ENCODE data around the gene TAF3. TPM values are rescaled to one million over a fixed set of nuclear protein-coding genes. Genes with fewer than 3 reads are reported as not detected.

The TAF3 gene
- total and polyA plus RNA-seq, 4 donors, result 3.4 to 7.0 (median 5.0) TPM

- H3K27me3 ChIP-seq (ENCODE audit: control insufficient read depth in 3 of 3, insufficient read depth in 3 of 3, low read length in 2 of 3), result no peaks in the 10 kb centered on the region
- no peaks in the 10 kb centered on the region for H3K36me3 ChIP-seq (ENCODE audit: control insufficient read depth in 4 of 4, insufficient read depth in 4 of 4, low read length in 4 of 4)
- no peak for ATAC-seq (ENCODE audit: insufficient read depth, low FRiP score)
- H3K9ac ChIP-seq (ENCODE audit: insufficient read depth in 1 of 2, low read length in 2 of 2), result peak overlapping the region in 1 of 2 donors; percentile 72
- H3K4me3 ChIP-seq, result no peak overlapping the region
- TF ChIP-seq CTCF (IDR thresholded peaks at IDR 0.05; ENCODE audit: control extremely low read depth, extremely low read depth), result peak; percentile 40
- H3K4me1 ChIP-seq (ENCODE audit: control insufficient read depth in 5 of 5, insufficient read depth in 5 of 5, low read length in 5 of 5), result no peaks in the 10 kb centered on the region
- peaks cover 0 to 2% (median 0%) of the 10 kb centered on the region in 4 donors for H3K9me3 ChIP-seq (ENCODE audit: control insufficient read depth in 4 of 4, insufficient read depth in 3 of 4, low read length in 3 of 4)
- no peak overlapping the region for H3K27ac ChIP-seq (ENCODE audit: low read depth in 1 of 2, low read length in 1 of 2)
- DNase-seq, result peak in 2 of 3 donors; percentile 48 to 60
- 11 to 15% methylated on average over 5 of the region's 5 CpGs for WGBS, 2 donors
These were observed 53.7 kb downstream of the TAF3 start for GRCh38 chr10:7872041-7872442.

- H3K27me3 ChIP-seq (ENCODE audit: control insufficient read depth in 3 of 3, insufficient read depth in 3 of 3, low read length in 2 of 3), result no peaks in the 10 kb centered on the region
- no peak overlapping the region for H3K4me3 ChIP-seq
- TF ChIP-seq CTCF (IDR thresholded peaks at IDR 0.05; ENCODE audit: control extremely low read depth, extremely low read depth), result no peak
- ATAC-seq (ENCODE audit: insufficient read depth, low FRiP score) (no peak), DNase-seq (no peak)
- H3K9ac ChIP-seq (ENCODE audit: insufficient read depth in 1 of 2, low read length in 2 of 2), result no peak overlapping the region
- H3K27ac ChIP-seq (ENCODE audit: low read depth in 1 of 2, low read length in 1 of 2), result no peak overlapping the region
- H3K4me1 ChIP-seq (ENCODE audit: control insufficient read depth in 5 of 5, insufficient read depth in 5 of 5, low read length in 5 of 5), result no peaks in the 10 kb centered on the region
- 80 to 87% methylated on average over 2 of the region's 2 CpGs for WGBS, 2 donors
- peaks cover 0 to 1% (median 0%) of the 10 kb centered on the region in 4 donors for H3K36me3 ChIP-seq (ENCODE audit: control insufficient read depth in 4 of 4, insufficient read depth in 4 of 4, low read length in 4 of 4)
- no peaks in the 10 kb centered on the region for H3K9me3 ChIP-seq (ENCODE audit: control insufficient read depth in 4 of 4, insufficient read depth in 3 of 4, low read length in 3 of 4)
These were observed 56.6 kb downstream of the TAF3 start for GRCh38 chr10:7874864-7875263.

GRCh38 chr10:7876541-7877127 is 58.3 kb downstream of the TAF3 start:
- no peak for ATAC-seq (ENCODE audit: insufficient read depth, low FRiP score)
- H3K4me3 ChIP-seq, result no peak overlapping the region
- no peaks in the 10 kb centered on the region for H3K27me3 ChIP-seq (ENCODE audit: control insufficient read depth in 3 of 3, insufficient read depth in 3 of 3, low read length in 2 of 3)
- 76 to 91% methylated on average over 4 of the region's 4 CpGs for WGBS, 2 donors
- peaks cover 0 to 1% (median 0%) of the 10 kb centered on the region in 4 donors for H3K36me3 ChIP-seq (ENCODE audit: control insufficient read depth in 4 of 4, insufficient read depth in 4 of 4, low read length in 4 of 4)
- DNase-seq, result no peak
- no peak overlapping the region for H3K27ac ChIP-seq (ENCODE audit: low read depth in 1 of 2, low read length in 1 of 2)
- H3K9me3 ChIP-seq (ENCODE audit: control insufficient read depth in 4 of 4, insufficient read depth in 3 of 4, low read length in 3 of 4), result no peaks in the 10 kb centered on the region
- no peaks in the 10 kb centered on the region for H3K4me1 ChIP-seq (ENCODE audit: control insufficient read depth in 5 of 5, insufficient read depth in 5 of 5, low read length in 5 of 5)
- no peak for TF ChIP-seq CTCF (IDR thresholded peaks at IDR 0.05; ENCODE audit: control extremely low read depth, extremely low read depth)
- no peak overlapping the region for H3K9ac ChIP-seq (ENCODE audit: insufficient read depth in 1 of 2, low read length in 2 of 2)

- whole genome bisulfite sequencing, 2 donors, result 86 to 94% methylated on average over 3 of the region's 3 CpGs
- Histone ChIP-seq H3K4me3 (no peak overlapping the region), H3K9ac (ENCODE audit: insufficient read depth in 1 of 2, low read length in 2 of 2) (no peak overlapping the region), H3K36me3 (ENCODE audit: control insufficient read depth in 4 of 4, insufficient read depth in 4 of 4, low read length in 4 of 4) (peaks cover 0 to 1% (median 0%) of the 10 kb centered on the region in 4 donors), H3K27ac (ENCODE audit: low read depth in 1 of 2, low read length in 1 of 2) (no peak overlapping the region), H3K27me3 (ENCODE audit: control insufficient read depth in 3 of 3, insufficient read depth in 3 of 3, low read length in 2 of 3) (no peaks in the 10 kb centered on the region), H3K9me3 (ENCODE audit: control insufficient read depth in 4 of 4, insufficient read depth in 3 of 4, low read length in 3 of 4) (no peaks in the 10 kb centered on the region), H3K4me1 (ENCODE audit: control insufficient read depth in 5 of 5, insufficient read depth in 5 of 5, low read length in 5 of 5) (no peaks in the 10 kb centered on the region)
- ATAC-seq (ENCODE audit: insufficient read depth, low FRiP score) (no peak), DNase-seq (no peak)
- TF ChIP-seq CTCF (IDR thresholded peaks at IDR 0.05; ENCODE audit: control extremely low read depth, extremely low read depth), result no peak
These were observed 62.8 kb downstream of the TAF3 start for GRCh38 chr10:7881119-7881518.
